Glutamatergic neuron (in vitro differentiated cells): ENCODE results near the gene SNAI3. TPM values are rescaled to one million over a fixed set of nuclear protein-coding genes. Genes with fewer than 3 reads are reported as not detected.

Experiments
- DNase-seq: peaks from one replicate; pipeline ENCODE4 v3.0.0; 2022
- H3K27ac Mint-ChIP-seq: one replicate; pipeline ENCODE4 v1.8.0; 2020; ENCODE audit warnings: mild to moderate bottlenecking, mixed read lengths, inconsistent platforms; ENCODE audit not compliant: unreplicated experiment
- H3K27me3 Mint-ChIP-seq: one replicate; pipeline ENCODE4 v1.8.0; 2020; ENCODE audit warnings: mild to moderate bottlenecking, moderate library complexity, mixed read lengths, inconsistent platforms; ENCODE audit not compliant: unreplicated experiment
- H3K36me3 Mint-ChIP-seq: one replicate; pipeline ENCODE4 v1.8.0; 2020; ENCODE audit warnings: mild to moderate bottlenecking, mixed read lengths, inconsistent platforms; ENCODE audit not compliant: unreplicated experiment
- H3K4me1 Mint-ChIP-seq: one replicate; pipeline ENCODE4 v1.8.0; 2020; ENCODE audit warnings: mild to moderate bottlenecking, low read depth, mixed read lengths, inconsistent platforms; ENCODE audit not compliant: unreplicated experiment
- H3K4me3 Mint-ChIP-seq: one replicate; pipeline ENCODE4 v1.8.0; 2020; ENCODE audit warnings: mild to moderate bottlenecking, mixed read lengths, inconsistent platforms; ENCODE audit not compliant: unreplicated experiment
- H3K9me3 Mint-ChIP-seq: one replicate; pipeline ENCODE4 v1.8.0; 2020; ENCODE audit warnings: mild to moderate bottlenecking, moderate library complexity, mixed read lengths, inconsistent platforms; ENCODE audit not compliant: unreplicated experiment
- CTCF ChIP-seq: fragments of 200-600 bp; sonication (generic); IDR thresholded peaks from one replicate; pipeline ENCODE4 v1.5.0; 2021; ENCODE audit not compliant: partially characterized antibody, unreplicated experiment
- total RNA-seq: library from RNA; stranded (reverse); fragmentation: NEBNext Ultra II Directional; extraction: Animal tissue kit (Norgen Biotek cat#: 25700); gene quantifications from one replicate; pipeline ENCODE4 v1.2.1, GENCODE V29; 2021; ENCODE audit not compliant: unreplicated experiment

The SNAI3 gene
- total RNA-seq, 1 donor from 2014 or later = not detected

GRCh38 chr16:88639231-88640038 is 46.9 kb downstream of the SNAI3 start:
- Mint-ChIP-seq H3K27ac (no peak overlapping the region), H3K9me3 (peaks cover 6% of the 10 kb centered on the region), H3K27me3 (peaks cover 2% of the 10 kb centered on the region), H3K4me3 (no peak overlapping the region), H3K4me1 (peaks cover 2% of the 10 kb centered on the region), H3K36me3 (no peaks in the 10 kb centered on the region)
- DNase-seq = no peak
- no peak for TF ChIP-seq CTCF

GRCh38 chr16:88638323-88639230 is 47.7 kb downstream of the SNAI3 start, which contains the start of gene IL17C:
Gene IL17C, plus strand, starts transcription at chr16:88638572. Its CDS starts 70 bp downstream, at chr16:88638642.
- H3K9me3 Mint-ChIP-seq = peaks cover 6% of the 10 kb centered on the region
- peaks cover 2% of the 10 kb centered on the region for H3K4me1 Mint-ChIP-seq
- H3K36me3 Mint-ChIP-seq = no peaks in the 10 kb centered on the region
- TF ChIP-seq CTCF = no peak
- no peak within 1 kb of the TSS for H3K4me3 Mint-ChIP-seq
- DNase-seq = no peak
- no peak within 1 kb of the TSS for H3K27ac Mint-ChIP-seq
- H3K27me3 Mint-ChIP-seq = no peaks in the 10 kb centered on the region

- Mint-ChIP-seq H3K36me3 (no peaks in the 10 kb centered on the region), H3K27ac (no peak overlapping the region), H3K27me3 (no peaks in the 10 kb centered on the region), H3K4me1 (peaks cover 2% of the 10 kb centered on the region), H3K4me3 (no peak overlapping the region), H3K9me3 (peaks cover 5% of the 10 kb centered on the region)
- TF ChIP-seq CTCF = no peak
- no peak for DNase-seq
Observed at GRCh38 chr16:88636488-88637265, 49.6 kb downstream of the SNAI3 start.

DNA sequence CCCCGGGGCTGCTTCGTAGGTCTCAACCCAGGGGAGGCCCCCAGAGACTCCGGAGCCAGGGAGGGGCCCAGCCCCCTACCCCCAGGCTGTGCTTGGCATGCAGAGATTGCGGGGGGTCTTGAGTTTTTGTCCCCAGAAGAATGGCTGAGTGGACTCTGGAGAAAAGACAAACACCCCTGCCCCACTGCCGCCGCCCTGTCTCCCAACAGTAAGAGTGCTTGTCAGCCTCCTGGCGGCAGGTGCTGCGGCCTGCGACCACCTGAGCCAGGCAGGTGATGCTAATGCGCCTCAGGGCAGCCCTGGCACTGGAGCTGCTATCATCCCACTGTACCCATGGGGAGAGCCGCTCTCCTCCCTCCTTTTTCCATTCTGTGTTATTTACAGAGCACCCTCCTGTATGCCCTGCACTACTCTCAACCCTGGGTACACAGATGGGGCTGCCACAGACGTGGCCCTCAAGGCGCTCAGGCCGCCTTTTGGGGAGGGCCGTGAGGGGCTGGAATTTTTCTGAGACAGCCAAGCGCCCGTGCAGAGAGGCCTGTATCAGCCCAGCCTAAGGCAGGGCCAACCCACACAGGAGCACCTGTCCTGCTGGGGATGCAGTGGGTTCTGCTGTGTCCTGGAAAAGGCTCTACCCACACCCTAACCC is 50.5 kb downstream of the SNAI3 start:
- DNase-seq = no peak
- TF ChIP-seq CTCF = no peak
- H3K9me3 Mint-ChIP-seq = peaks cover 6% of the 10 kb centered on the region
- no peaks in the 10 kb centered on the region for H3K36me3 Mint-ChIP-seq
- H3K27ac Mint-ChIP-seq = no peak overlapping the region
- H3K27me3 Mint-ChIP-seq = no peaks in the 10 kb centered on the region
- H3K4me1 Mint-ChIP-seq = peaks cover 6% of the 10 kb centered on the region
- no peak overlapping the region for H3K4me3 Mint-ChIP-seq
